Body of pancreas (tissue), 4 donors: ENCODE results near the gene SLC12A5.
"Not testable (repeated sequence)": the region's sequence is repeated elsewhere in the genome, so short reads cannot be mapped to it uniquely, and the experiment has no call there.

Source experiments
- CTCF ChIP-seq, 7 experiments: fragments of 450-650 bp in 4 of 7; fragments of 200-600 bp in 3 of 7; sonication (generic) in 3 of 7; IDR thresholded peaks; one replicate each; pipeline ENCODE4 v1.5.1; 2016 to 2019; ENCODE audit warnings: antibody characterized with exemption in 7 of 7
- POLR2A ChIP-seq, 3 donors: fragments of 450-650 bp; IDR thresholded peaks; one replicate each; pipeline ENCODE4 v1.6.1; 2016; ENCODE audit warnings: antibody characterized with exemption in 3 of 3, mild to moderate bottlenecking in 2 of 3

GRCh38 chr20:45988830-45989229 lies 40.2 kb upstream of the SLC12A5 start:
- TF ChIP-seq CTCF, POLR2A (IDR thresholded peaks at IDR 0.05): not testable (repeated sequence)
